Muscle of back (tissue), 11 donors: Measurements from ENCODE around the gene AP2A1. TPM values are rescaled to one million over a fixed set of nuclear protein-coding genes. Genes with fewer than 3 reads are reported as not detected.

Experiments
- DNase-seq, 3 donors: peaks; one replicate each; pipeline versions ENCODE4 v3.0.0 to v3.0.0-alpha.2; 2013
- polyA plus RNA-seq, 10 donors: library from polyadenylated mRNA; unstranded; fragments of 120-200 nt; gene quantifications; one replicate each; pipeline ENCODE4 v1.2.1, GENCODE V29; 2013; ENCODE audit not compliant: insufficient read length in 10 of 10

AP2A1 gene
- polyA plus RNA-seq, 10 donors, result 47.9 to 61.1 (median 54.5) TPM

- no peak for DNase-seq
Measured at GRCh38 chr19:49853852-49854377, 87.1 kb downstream of the AP2A1 start.

GRCh38 chr19:49854378-49855263 is 87.8 kb downstream of the AP2A1 start:
- no peak for DNase-seq

DNA sequence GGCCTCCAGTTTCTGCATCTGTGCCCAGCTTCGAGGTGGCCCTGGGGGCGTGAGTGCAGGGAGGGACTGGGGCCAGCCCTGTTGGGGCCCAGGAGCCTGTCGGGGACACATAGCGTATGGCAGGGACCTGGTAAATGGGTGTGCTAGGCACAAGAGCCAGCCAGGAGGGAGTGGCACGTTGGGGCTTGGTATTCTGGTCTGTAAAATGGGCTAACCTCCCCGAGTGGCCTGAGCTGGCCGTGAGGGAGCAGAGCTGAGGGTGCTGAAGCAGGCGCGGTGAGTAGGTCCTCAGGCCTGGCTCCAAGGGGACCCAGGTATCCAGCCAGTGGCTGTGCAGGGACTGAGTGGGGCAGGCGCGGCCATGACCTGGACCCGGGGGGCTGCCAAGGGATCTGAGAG is 88.5 kb downstream of the AP2A1 start:
- DNase-seq, result no peak

- no peak for DNase-seq
Measured at GRCh38 chr19:49855676-49856573, 89.1 kb downstream of the AP2A1 start.

DNA sequence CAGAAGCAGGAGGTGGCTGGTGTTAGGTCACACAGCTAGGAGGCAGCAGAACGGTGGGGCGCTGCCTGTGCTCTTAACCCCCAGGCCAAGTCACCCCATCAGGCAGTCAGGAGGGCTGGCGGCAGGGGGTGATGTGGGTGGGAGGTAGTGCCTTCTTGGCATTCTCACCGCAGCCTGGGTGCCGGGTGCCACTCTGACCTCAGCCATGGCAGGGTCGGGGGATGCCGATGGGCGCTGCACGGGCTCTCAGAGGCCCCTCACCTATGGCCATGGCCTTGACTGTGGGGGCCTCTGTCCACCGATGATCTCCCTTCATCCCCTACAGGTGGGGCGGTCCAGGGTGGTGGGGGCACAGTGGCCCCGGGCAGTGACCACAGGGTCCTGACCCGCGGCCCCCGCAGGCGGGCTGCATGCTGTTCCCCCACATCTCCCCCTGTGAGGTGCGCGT is 89.8 kb downstream of the AP2A1 start:
- DNase-seq, result no peak

Other genes starting within 250 kb of the AP2A1 start
- gene RCN3, start 239.0 kb upstream of the AP2A1 start, polyA plus RNA-seq, result 10 to 100 TPM; 37.0 to 96.6 (median 55.4) TPM
- 10 to 100 TPM; 42.8 to 73.0 (median 54.0) TPM for gene NOSIP, start 186.4 kb upstream of the AP2A1 start, polyA plus RNA-seq
- under 1 TPM; 0.22 to 0.81 (median 0.57) TPM for gene PRRG2, start 185.7 kb upstream of the AP2A1 start, polyA plus RNA-seq
- gene PRR12, start 175.8 kb upstream of the AP2A1 start, polyA plus RNA-seq, result 10 to 100 TPM; 12.2 to 20.5 (median 16.1) TPM
- 10 to 100 TPM; 24.2 to 35.5 (median 30.9) TPM for gene RRAS, start 126.9 kb upstream of the AP2A1 start, polyA plus RNA-seq
- 10 to 100 TPM; 19.3 to 32.8 (median 25.3) TPM for gene SCAF1, start 124.8 kb upstream of the AP2A1 start, polyA plus RNA-seq
- gene IRF3, start 101.1 kb upstream of the AP2A1 start, polyA plus RNA-seq, result 10 to 100 TPM; 25.2 to 44.4 (median 33.7) TPM
- gene BCL2L12, start 101.1 kb upstream of the AP2A1 start, polyA plus RNA-seq, result 10 to 100 TPM; 21.3 to 32.7 (median 25.3) TPM
- gene PRMT1, start 89.7 kb upstream of the AP2A1 start, polyA plus RNA-seq, result 100 to 1,000 TPM; 169 to 194 (median 184) TPM
- gene ADM5, start 77.4 kb upstream of the AP2A1 start, polyA plus RNA-seq, result 1 to 10 TPM in 4 of 10 donors, under 1 TPM in 6; 0.47 to 1.4 (median 0.93) TPM
- 10 to 100 TPM in 3 of 10 donors, 1 to 10 TPM in 7; 7.0 to 21.4 (median 9.7) TPM for gene CPT1C, start 75.9 kb upstream of the AP2A1 start, polyA plus RNA-seq
- gene TSKS, start 3.7 kb upstream of the AP2A1 start, polyA plus RNA-seq, result 1 to 10 TPM in 2 of 10 donors, under 1 TPM in 8; 0.39 to 1.2 (median 0.81) TPM
- gene FUZ, start 46.3 kb downstream of the AP2A1 start, polyA plus RNA-seq, result 10 to 100 TPM; 13.3 to 21.5 (median 16.0) TPM
- 10 to 100 TPM; 22.4 to 33.5 (median 29.0) TPM for gene MED25, start 51.3 kb downstream of the AP2A1 start, polyA plus RNA-seq
- gene PTOV1, start 84.2 kb downstream of the AP2A1 start, polyA plus RNA-seq, result 100 to 1,000 TPM; 162 to 212 (median 191) TPM
- 10 to 100 TPM; 17.2 to 41.4 (median 26.2) TPM for gene PNKP, start 100.6 kb downstream of the AP2A1 start, polyA plus RNA-seq
- 10 to 100 TPM; 27.4 to 39.4 (median 32.2) TPM for gene AKT1S1, start 110.4 kb downstream of the AP2A1 start, polyA plus RNA-seq
- gene TBC1D17, start 110.7 kb downstream of the AP2A1 start, polyA plus RNA-seq, result 10 to 100 TPM; 28.2 to 39.9 (median 31.9) TPM
- 1 to 10 TPM in 3 of 10 donors, under 1 TPM in 7; 0.46 to 1.2 (median 0.81) TPM for gene IL4I1, start 129.9 kb downstream of the AP2A1 start, polyA plus RNA-seq
- 10 to 100 TPM; 14.5 to 30.1 (median 23.7) TPM for gene ATF5, start 162.2 kb downstream of the AP2A1 start, polyA plus RNA-seq
- 10 to 100 TPM; 39.3 to 61.8 (median 47.7) TPM for gene NUP62, start 162.5 kb downstream of the AP2A1 start, polyA plus RNA-seq
- 1 to 10 TPM in 2 of 10 donors, under 1 TPM in 8; 0.51 to 1.2 (median 0.80) TPM for gene SIGLEC11, start 194.2 kb downstream of the AP2A1 start, polyA plus RNA-seq